Caco-2 (cell line): ENCODE results near the gene TAX1BP3. TPM values are rescaled to one million over a fixed set of nuclear protein-coding genes. Genes with fewer than 3 reads are reported as not detected.

Experiments used
- BruUV-seq: library from RNA; stranded (reverse); fragments of 400-500 nt; replicated peaks from 2 replicates; lab custom pipeline; 2021; lab: Mats Ljungman, UMichigan
- CTCF ChIA-PET: fragments of 300-600 bp; sonication (Branson Sonifier 250); formaldehyde crosslinking; loops from one replicate; lab custom pipeline; 2022; ENCODE audit warnings: antibody characterized with exemption; lab: Charles Lee
- POLR2A ChIA-PET: fragments of 300-600 bp; sonication (Branson Sonifier 250); formaldehyde crosslinking; loops from one replicate; lab custom pipeline; 2022; ENCODE audit warnings: antibody characterized with exemption; lab: Charles Lee
- DNase-seq, 2 experiments: peaks; one replicate each; pipeline versions ENCODE4 v3.0.0 to v3.0.0-alpha.2; 2020 to 2022
- H3K27me3 ChIP-seq: replicated peaks from 2 replicates; pipeline ENCODE4 v1.6.0; 2011; ENCODE audit warnings: low read length; ENCODE audit not compliant: control insufficient read depth, insufficient read depth
- H3K36me3 ChIP-seq: 2 replicates; pipeline ENCODE4 v1.5.1; 2011; ENCODE audit warnings: low read length; ENCODE audit not compliant: control insufficient read depth, insufficient read depth
- H3K4me1 ChIP-seq: fragments of 250-450 bp; sonication (Bioruptor Pico); 2 replicates; pipeline ENCODE4 v1.5.1; 2020; ENCODE audit warnings: mild to moderate bottlenecking
- H3K4me3 ChIP-seq: 2 replicates; pipeline ENCODE4 v1.5.1; 2011; ENCODE audit warnings: low read depth, mild to moderate bottlenecking, control low read depth, low read length
- H3K9me3 ChIP-seq: fragments of 250-450 bp; sonication (Bioruptor Pico); 2 replicates; pipeline ENCODE4 v1.5.1; 2020; ENCODE audit warnings: mild to moderate bottlenecking, moderate library complexity
- H3K27ac Mint-ChIP-seq: one replicate; pipeline ENCODE4 v1.8.0; 2022; ENCODE audit warnings: mixed read lengths; ENCODE audit not compliant: unreplicated experiment
- H3K27me3 Mint-ChIP-seq: one replicate; pipeline ENCODE4 v1.8.0; 2022; ENCODE audit warnings: mixed read lengths; ENCODE audit not compliant: insufficient read depth, unreplicated experiment
- H3K36me3 Mint-ChIP-seq: one replicate; pipeline ENCODE4 v1.8.0; 2022; ENCODE audit warnings: mild to moderate bottlenecking, mixed read lengths; ENCODE audit not compliant: insufficient read depth, unreplicated experiment
- H3K4me1 Mint-ChIP-seq: one replicate; pipeline ENCODE4 v1.8.0; 2022; ENCODE audit warnings: low read depth, mixed read lengths; ENCODE audit not compliant: unreplicated experiment
- H3K4me3 Mint-ChIP-seq: one replicate; pipeline ENCODE4 v1.8.0; 2022; ENCODE audit warnings: mild to moderate bottlenecking, moderate library complexity, mixed read lengths; ENCODE audit not compliant: unreplicated experiment
- H3K9me3 Mint-ChIP-seq: one replicate; pipeline ENCODE4 v1.8.0; 2022; ENCODE audit warnings: mixed read lengths; ENCODE audit not compliant: unreplicated experiment
- CTCF ChIP-seq, 2 experiments: fragments of 200-600 bp in 1 of 2; IDR thresholded peaks; 1 replicate in 1 of 2; 2 replicates in 1 of 2; pipeline versions ENCODE4 v1.5.1 to v1.8.0; 2011 to 2022; ENCODE audit warnings: antibody characterized with exemption in 1 of 2, control low read depth in 1 of 2, inconsistent platforms in 1 of 2, low read depth in 1 of 2, low read length in 1 of 2, mild to moderate bottlenecking in 1 of 2, moderate library complexity in 1 of 2; ENCODE audit not compliant: insufficient read depth in 1 of 2, severe bottlenecking in 1 of 2, unreplicated experiment in 1 of 2
- intact Hi-C: fragments of 100-400 bp; cut with micrococcal nuclease; formaldehyde crosslinking; loops from one replicate; pipeline ENCODE4 v1.10.0; 2022; ENCODE audit not compliant: unreplicated experiment
- total RNA-seq: library from RNA; stranded (reverse); gene quantifications from 2 replicates; pipeline ENCODE4 v1.2.3, GENCODE V29; 2022

The TAX1BP3 gene
- total RNA-seq, 1 experiment from 2014 or later: 58.2 TPM

- BruUV-seq: no TSS peak
- POLR2A ChIA-PET: no interaction called here
- Mint-ChIP-seq H3K9me3 (no peaks in the 10 kb centered on the region), H3K36me3 (no peaks in the 10 kb centered on the region), H3K4me1 (no peaks in the 10 kb centered on the region), H3K27ac (no peak overlapping the region), H3K4me3 (no peak overlapping the region), H3K27me3 (no peaks in the 10 kb centered on the region)
- Histone ChIP-seq H3K4me3 (no peak overlapping the region), H3K36me3 (no peaks in the 10 kb centered on the region), H3K27me3 (no peaks in the 10 kb centered on the region), H3K4me1 (no peaks in the 10 kb centered on the region), H3K9me3 (no peaks in the 10 kb centered on the region)
- no peak for TF ChIP-seq CTCF (IDR thresholded peaks at IDR 0.05; ENCODE audit: insufficient read depth in 1 of 2, low read depth in 1 of 2, low read length in 1 of 2, severe bottlenecking in 1 of 2, unreplicated experiment in 1 of 2)
- intact Hi-C loops: no loop called here
- no peak for DNase-seq
- CTCF ChIA-PET: no interaction called here
Measured at GRCh38 chr17:3685174-3685573, 16.8 kb upstream of the TAX1BP3 start.

GRCh38 chr17:3683054-3683511 is 14.7 kb upstream of the TAX1BP3 start:
- intact Hi-C loops: no loop called here
- BruUV-seq: no TSS peak
- CTCF ChIA-PET: interaction anchor here (0.6 kb wide), 1 partner anchor 9 kb away, joined by 4 read pairs; no protein-coding TSS in a partner anchor

GRCh38 chr17:3682033-3682432 is 13.7 kb upstream of the TAX1BP3 start:
- Histone ChIP-seq H3K4me1 (no peaks in the 10 kb centered on the region), H3K4me3 (no peak overlapping the region), H3K27me3 (no peaks in the 10 kb centered on the region), H3K9me3 (no peaks in the 10 kb centered on the region), H3K36me3 (no peaks in the 10 kb centered on the region)
- Mint-ChIP-seq H3K27me3 (no peaks in the 10 kb centered on the region), H3K27ac (no peak overlapping the region), H3K4me3 (no peak overlapping the region), H3K4me1 (no peaks in the 10 kb centered on the region), H3K36me3 (no peaks in the 10 kb centered on the region), H3K9me3 (no peaks in the 10 kb centered on the region)
- POLR2A ChIA-PET: no interaction called here
- no peak for DNase-seq
- TF ChIP-seq CTCF (IDR thresholded peaks at IDR 0.05; ENCODE audit: insufficient read depth in 1 of 2, low read depth in 1 of 2, low read length in 1 of 2, severe bottlenecking in 1 of 2, unreplicated experiment in 1 of 2): no peak
- CTCF ChIA-PET: no interaction called here
- intact Hi-C loops: no loop called here
- BruUV-seq: no TSS peak

More at GRCh38 chr17:3683054-3683511, 14.7 kb upstream of the TAX1BP3 start:
- no peaks in the 10 kb centered on the region for H3K9me3 Mint-ChIP-seq
- Histone ChIP-seq H3K9me3 (no peaks in the 10 kb centered on the region), H3K36me3 (no peaks in the 10 kb centered on the region), H3K4me3 (no peak overlapping the region), H3K27me3 (no peaks in the 10 kb centered on the region), H3K4me1 (no peaks in the 10 kb centered on the region)
- H3K27me3 Mint-ChIP-seq: no peaks in the 10 kb centered on the region
- POLR2A ChIA-PET: no interaction called here
- H3K27ac Mint-ChIP-seq: no peak overlapping the region
- no peak overlapping the region for H3K4me3 Mint-ChIP-seq
- no peak for DNase-seq
- H3K36me3 Mint-ChIP-seq: no peaks in the 10 kb centered on the region
- no peaks in the 10 kb centered on the region for H3K4me1 Mint-ChIP-seq
- TF ChIP-seq CTCF (IDR thresholded peaks at IDR 0.05; ENCODE audit: insufficient read depth in 1 of 2, low read depth in 1 of 2, low read length in 1 of 2, severe bottlenecking in 1 of 2, unreplicated experiment in 1 of 2): peak; percentile 46 to 65
